Lower leg skin (tissue), 3 donors: ENCODE measurements around the gene FEZ2.

Experiments used
- POLR2A ChIP-seq, 2 donors: fragments of 450-650 bp; IDR thresholded peaks; one replicate each; pipeline ENCODE4 v1.6.1; 2016 to 2017; ENCODE audit warnings: antibody characterized with exemption in 2 of 2, mild to moderate bottlenecking in 1 of 2, moderate library complexity in 1 of 2
- TF ChIP-seq, protein P1 (sequence below), 3 donors: fragments of 450-650 bp; IDR thresholded peaks; one replicate each; pipeline ENCODE4 v1.5.1; 2016; ENCODE audit warnings: antibody characterized with exemption in 3 of 3, mild to moderate bottlenecking in 3 of 3, moderate library complexity in 2 of 3

DNA sequence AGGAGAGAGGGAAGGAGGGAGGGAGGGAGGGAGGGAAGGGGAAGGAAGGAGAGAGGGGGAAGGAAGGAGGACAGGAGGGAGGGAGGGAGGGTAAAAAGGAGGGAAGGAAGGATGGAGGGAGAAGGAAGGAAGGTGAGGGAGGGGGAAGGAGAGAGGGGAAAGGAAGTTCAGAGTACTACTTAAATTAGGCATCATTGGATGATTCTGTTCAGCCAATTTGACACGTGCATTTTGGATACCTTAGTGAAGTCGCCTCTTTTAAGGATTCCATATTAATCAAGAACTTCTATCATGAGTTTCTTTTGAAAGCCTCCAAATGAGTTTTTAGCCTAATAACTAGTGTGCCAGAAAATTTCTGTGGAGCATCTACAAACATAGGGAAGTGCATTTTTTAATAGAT is 62.9 kb downstream of the FEZ2 start:
- TF ChIP-seq POLR2A (IDR thresholded peaks at IDR 0.05): no peak
- TF ChIP-seq, protein P1, sequence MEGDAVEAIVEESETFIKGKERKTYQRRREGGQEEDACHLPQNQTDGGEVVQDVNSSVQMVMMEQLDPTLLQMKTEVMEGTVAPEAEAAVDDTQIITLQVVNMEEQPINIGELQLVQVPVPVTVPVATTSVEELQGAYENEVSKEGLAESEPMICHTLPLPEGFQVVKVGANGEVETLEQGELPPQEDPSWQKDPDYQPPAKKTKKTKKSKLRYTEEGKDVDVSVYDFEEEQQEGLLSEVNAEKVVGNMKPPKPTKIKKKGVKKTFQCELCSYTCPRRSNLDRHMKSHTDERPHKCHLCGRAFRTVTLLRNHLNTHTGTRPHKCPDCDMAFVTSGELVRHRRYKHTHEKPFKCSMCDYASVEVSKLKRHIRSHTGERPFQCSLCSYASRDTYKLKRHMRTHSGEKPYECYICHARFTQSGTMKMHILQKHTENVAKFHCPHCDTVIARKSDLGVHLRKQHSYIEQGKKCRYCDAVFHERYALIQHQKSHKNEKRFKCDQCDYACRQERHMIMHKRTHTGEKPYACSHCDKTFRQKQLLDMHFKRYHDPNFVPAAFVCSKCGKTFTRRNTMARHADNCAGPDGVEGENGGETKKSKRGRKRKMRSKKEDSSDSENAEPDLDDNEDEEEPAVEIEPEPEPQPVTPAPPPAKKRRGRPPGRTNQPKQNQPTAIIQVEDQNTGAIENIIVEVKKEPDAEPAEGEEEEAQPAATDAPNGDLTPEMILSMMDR (IDR thresholded peaks at IDR 0.05): no peak
